HepG2 (cell line): ENCODE measurements around the gene ANKFY1. TPM values are rescaled to one million over a fixed set of nuclear protein-coding genes. Genes with fewer than 3 reads are reported as not detected.

Source experiments
- ATF1 ChIP-seq: IDR thresholded peaks from 2 replicates; pipeline ENCODE4 v1.6.1; 2016; ENCODE audit warnings: mild to moderate bottlenecking, control low read depth
- CCAR2 ChIP-seq: fragments of 200-400 bp; formaldehyde crosslinking; optimal IDR thresholded peaks from 2 replicates; pipeline ENCODE3; 2018; ENCODE audit warnings: low read depth, mild to moderate bottlenecking, low read length, moderate library complexity
- FIP1L1 ChIP-seq: fragments of 200-400 bp; formaldehyde crosslinking; IDR thresholded peaks from 2 replicates; pipeline ENCODE4 v1.6.1; 2018; ENCODE audit warnings: low read depth, mild to moderate bottlenecking, low read length, moderate library complexity, borderline replicate concordance; ENCODE audit not compliant: insufficient read depth
- JARID2 ChIP-seq: sonication (generic); formaldehyde crosslinking; IDR thresholded peaks from 2 replicates; pipeline ENCODE4 v1.8.1; 2023; ENCODE audit warnings: missing genetic modification reagents, inconsistent platforms; ENCODE audit not compliant: insufficient replicate concordance
- KAT8 ChIP-seq: IDR thresholded peaks from 2 replicates; pipeline ENCODE4 v1.6.1; 2016; ENCODE audit warnings: missing genetic modification reagents, missing compliant biosample characterization
- MED8 ChIP-seq: sonication (generic); formaldehyde crosslinking; IDR thresholded peaks from 2 replicates; pipeline ENCODE4 v1.8.1; 2023; ENCODE audit warnings: mild to moderate bottlenecking, missing genetic modification reagents; ENCODE audit not compliant: insufficient replicate concordance
- NFYC ChIP-seq: IDR thresholded peaks from 2 replicates; pipeline ENCODE4 v1.6.1; 2016; ENCODE audit warnings: missing genetic modification reagents, missing compliant biosample characterization
- SOX6 ChIP-seq, 2 experiments: fragments of 450-650 bp in 1 of 2; sonication (generic) in 1 of 2; formaldehyde crosslinking in 1 of 2; IDR thresholded peaks; 2 replicates each; pipeline versions ENCODE4 v1.4.0 to v1.6.1; 2017 to 2020; ENCODE audit warnings: antibody characterized with exemption in 1 of 2, mild to moderate bottlenecking in 1 of 2, missing genetic modification reagents in 1 of 2
- ZNF543 ChIP-seq: sonication (generic); formaldehyde crosslinking; IDR thresholded peaks from 2 replicates; pipeline ENCODE4 v1.4.0; 2020; ENCODE audit warnings: mild to moderate bottlenecking, missing genetic modification reagents
- ZNF776 ChIP-seq: sonication (generic); formaldehyde crosslinking; IDR thresholded peaks from 2 replicates; pipeline ENCODE4 v1.4.0; 2020; ENCODE audit warnings: mild to moderate bottlenecking, missing genetic modification reagents
- polyA plus RNA-seq, 8 experiments: library from polyadenylated mRNA; depleted of rRNA in 3 of 8; stranded (reverse) in 7 of 8; unstranded in 1 of 8; fragments of >200 nt; fragmentation: Illumina TruSeq in 4 of 8; extraction: Trizol in 4 of 8; gene quantifications; 2 replicates each; pipeline versions ENCODE4 v1.2.1 to v1.2.3, GENCODE V29; 2011 to 2016; ENCODE audit warnings: low read depth in 4 of 8, missing spikeins in 1 of 8, mixed read lengths in 1 of 8; ENCODE audit not compliant: insufficient read depth in 1 of 8
- total RNA-seq, 5 experiments: library from RNA; depleted of rRNA; stranded (reverse); fragments of >200 nt; fragmentation: Illumina TruSeq; extraction: Trizol; gene quantifications; 2 replicates each; pipeline ENCODE4 v1.2.3, GENCODE V29; 2016; ENCODE audit warnings: low read depth in 1 of 5
- TF ChIP-seq, protein P1 (sequence below): sonication (generic); formaldehyde crosslinking; IDR thresholded peaks from 2 replicates; pipeline ENCODE4 v1.4.0; 2020; ENCODE audit warnings: mild to moderate bottlenecking, missing genetic modification reagents, borderline replicate concordance
- TF ChIP-seq, protein P2 (sequence below): fragments of 450-650 bp; IDR thresholded peaks from 2 replicates; pipeline ENCODE4 v1.6.1; 2016
- TF ChIP-seq, protein P3 (sequence below): sonication (generic); formaldehyde crosslinking; IDR thresholded peaks from 2 replicates; pipeline ENCODE4 v1.5.0; 2020; ENCODE audit warnings: mild to moderate bottlenecking, missing genetic modification reagents, borderline replicate concordance

ANKFY1 gene
- total and polyA plus RNA-seq, 2 of the 13 experiments (the other 11 are each of a cell fraction or from before 2014, with no cell fraction given) = 11.9 to 16.8 TPM

DNA sequence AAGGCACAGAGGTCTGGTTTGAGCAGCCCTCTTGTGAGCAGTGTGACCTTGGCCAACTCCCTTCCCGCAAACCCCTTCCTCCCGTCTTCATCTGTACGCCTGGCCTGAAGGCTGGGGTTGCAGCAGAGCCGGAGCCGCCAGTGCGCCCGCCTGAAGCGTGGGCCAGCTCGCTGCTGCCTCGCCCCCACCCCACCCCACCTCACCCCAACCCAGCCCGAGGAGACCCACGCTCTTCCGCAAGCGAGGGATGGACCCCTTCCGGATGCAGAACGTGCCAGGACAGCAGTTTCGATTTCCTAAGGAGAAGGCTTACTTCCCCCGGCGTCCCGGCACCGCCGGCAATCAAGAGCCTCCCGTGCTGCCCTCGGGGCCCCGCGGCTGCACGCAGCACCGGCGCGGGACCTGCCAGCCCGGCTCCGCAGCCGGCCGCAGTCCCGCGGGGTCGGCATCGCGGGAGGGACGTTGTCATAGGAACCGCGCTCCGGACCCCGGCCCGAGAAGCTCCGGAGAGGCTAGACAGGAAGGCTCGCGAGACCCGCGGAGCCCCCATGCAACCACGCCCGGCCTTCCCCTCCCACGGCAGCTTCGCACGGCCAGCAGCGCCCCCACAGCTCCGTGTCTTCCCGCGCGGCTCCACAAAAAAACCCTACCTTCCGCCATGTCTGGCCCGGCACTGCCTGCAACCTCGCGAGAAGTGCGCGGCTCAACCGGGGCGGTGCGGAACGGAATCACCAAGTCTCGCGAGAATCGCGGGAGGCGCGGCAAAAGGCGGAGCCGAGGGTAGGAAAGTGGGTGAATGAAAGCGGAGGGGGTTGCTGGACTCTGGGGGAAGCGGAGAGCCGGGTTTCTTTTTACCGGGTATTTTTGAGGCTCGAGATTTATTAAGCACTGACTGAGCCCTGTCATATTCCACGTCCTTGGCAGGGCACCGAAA, at the start of gene ANKFY1 (continued):
- TF ChIP-seq, protein P1, sequence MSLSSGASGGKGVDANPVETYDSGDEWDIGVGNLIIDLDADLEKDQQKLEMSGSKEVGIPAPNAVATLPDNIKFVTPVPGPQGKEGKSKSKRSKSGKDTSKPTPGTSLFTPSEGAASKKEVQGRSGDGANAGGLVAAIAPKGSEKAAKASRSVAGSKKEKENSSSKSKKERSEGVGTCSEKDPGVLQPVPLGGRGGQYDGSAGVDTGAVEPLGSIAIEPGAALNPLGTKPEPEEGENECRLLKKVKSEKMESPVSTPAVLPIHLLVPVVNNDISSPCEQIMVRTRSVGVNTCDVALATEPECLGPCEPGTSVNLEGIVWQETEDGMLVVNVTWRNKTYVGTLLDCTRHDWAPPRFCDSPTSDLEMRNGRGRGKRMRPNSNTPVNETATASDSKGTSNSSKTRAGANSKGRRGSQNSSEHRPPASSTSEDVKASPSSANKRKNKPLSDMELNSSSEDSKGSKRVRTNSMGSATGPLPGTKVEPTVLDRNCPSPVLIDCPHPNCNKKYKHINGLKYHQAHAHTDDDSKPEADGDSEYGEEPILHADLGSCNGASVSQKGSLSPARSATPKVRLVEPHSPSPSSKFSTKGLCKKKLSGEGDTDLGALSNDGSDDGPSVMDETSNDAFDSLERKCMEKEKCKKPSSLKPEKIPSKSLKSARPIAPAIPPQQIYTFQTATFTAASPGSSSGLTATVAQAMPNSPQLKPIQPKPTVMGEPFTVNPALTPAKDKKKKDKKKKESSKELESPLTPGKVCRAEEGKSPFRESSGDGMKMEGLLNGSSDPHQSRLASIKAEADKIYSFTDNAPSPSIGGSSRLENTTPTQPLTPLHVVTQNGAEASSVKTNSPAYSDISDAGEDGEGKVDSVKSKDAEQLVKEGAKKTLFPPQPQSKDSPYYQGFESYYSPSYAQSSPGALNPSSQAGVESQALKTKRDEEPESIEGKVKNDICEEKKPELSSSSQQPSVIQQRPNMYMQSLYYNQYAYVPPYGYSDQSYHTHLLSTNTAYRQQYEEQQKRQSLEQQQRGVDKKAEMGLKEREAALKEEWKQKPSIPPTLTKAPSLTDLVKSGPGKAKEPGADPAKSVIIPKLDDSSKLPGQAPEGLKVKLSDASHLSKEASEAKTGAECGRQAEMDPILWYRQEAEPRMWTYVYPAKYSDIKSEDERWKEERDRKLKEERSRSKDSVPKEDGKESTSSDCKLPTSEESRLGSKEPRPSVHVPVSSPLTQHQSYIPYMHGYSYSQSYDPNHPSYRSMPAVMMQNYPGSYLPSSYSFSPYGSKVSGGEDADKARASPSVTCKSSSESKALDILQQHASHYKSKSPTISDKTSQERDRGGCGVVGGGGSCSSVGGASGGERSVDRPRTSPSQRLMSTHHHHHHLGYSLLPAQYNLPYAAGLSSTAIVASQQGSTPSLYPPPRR (CRISPR knock-in tag) = peak; percentile 58; the same call in 1 of the 2 replicates
- TF ChIP-seq, protein P2, sequence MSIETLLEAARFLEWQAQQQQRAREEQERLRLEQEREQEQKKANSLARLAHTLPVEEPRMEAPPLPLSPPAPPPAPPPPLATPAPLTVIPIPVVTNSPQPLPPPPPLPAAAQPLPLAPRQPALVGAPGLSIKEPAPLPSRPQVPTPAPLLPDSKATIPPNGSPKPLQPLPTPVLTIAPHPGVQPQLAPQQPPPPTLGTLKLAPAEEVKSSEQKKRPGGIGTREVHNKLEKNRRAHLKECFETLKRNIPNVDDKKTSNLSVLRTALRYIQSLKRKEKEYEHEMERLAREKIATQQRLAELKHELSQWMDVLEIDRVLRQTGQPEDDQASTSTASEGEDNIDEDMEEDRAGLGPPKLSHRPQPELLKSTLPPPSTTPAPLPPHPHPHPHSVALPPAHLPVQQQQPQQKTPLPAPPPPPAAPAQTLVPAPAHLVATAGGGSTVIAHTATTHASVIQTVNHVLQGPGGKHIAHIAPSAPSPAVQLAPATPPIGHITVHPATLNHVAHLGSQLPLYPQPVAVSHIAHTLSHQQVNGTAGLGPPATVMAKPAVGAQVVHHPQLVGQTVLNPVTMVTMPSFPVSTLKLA = no peak
- TF ChIP-seq ZNF776 (CRISPR knock-in tag) (no peak), JARID2 (CRISPR knock-in tag) (no peak), MED8 (CRISPR knock-in tag) (no peak), ZNF543 (0 out of 2 replicates have a peak, but pooled peaks have one; percentile 44), ATF1 (CRISPR knock-in tag) (no peak), KAT8 (CRISPR knock-in tag) (peak; percentile 87), CCAR2 (no peak), FIP1L1 (no peak), NFYC (CRISPR knock-in tag) (peak; percentile 33), SOX6 (IDR thresholded peaks at IDR 0.05) (no peak), SOX6 (CRISPR knock-in tag; IDR thresholded peaks at IDR 0.05) (no peak)
- TF ChIP-seq, protein P3, sequence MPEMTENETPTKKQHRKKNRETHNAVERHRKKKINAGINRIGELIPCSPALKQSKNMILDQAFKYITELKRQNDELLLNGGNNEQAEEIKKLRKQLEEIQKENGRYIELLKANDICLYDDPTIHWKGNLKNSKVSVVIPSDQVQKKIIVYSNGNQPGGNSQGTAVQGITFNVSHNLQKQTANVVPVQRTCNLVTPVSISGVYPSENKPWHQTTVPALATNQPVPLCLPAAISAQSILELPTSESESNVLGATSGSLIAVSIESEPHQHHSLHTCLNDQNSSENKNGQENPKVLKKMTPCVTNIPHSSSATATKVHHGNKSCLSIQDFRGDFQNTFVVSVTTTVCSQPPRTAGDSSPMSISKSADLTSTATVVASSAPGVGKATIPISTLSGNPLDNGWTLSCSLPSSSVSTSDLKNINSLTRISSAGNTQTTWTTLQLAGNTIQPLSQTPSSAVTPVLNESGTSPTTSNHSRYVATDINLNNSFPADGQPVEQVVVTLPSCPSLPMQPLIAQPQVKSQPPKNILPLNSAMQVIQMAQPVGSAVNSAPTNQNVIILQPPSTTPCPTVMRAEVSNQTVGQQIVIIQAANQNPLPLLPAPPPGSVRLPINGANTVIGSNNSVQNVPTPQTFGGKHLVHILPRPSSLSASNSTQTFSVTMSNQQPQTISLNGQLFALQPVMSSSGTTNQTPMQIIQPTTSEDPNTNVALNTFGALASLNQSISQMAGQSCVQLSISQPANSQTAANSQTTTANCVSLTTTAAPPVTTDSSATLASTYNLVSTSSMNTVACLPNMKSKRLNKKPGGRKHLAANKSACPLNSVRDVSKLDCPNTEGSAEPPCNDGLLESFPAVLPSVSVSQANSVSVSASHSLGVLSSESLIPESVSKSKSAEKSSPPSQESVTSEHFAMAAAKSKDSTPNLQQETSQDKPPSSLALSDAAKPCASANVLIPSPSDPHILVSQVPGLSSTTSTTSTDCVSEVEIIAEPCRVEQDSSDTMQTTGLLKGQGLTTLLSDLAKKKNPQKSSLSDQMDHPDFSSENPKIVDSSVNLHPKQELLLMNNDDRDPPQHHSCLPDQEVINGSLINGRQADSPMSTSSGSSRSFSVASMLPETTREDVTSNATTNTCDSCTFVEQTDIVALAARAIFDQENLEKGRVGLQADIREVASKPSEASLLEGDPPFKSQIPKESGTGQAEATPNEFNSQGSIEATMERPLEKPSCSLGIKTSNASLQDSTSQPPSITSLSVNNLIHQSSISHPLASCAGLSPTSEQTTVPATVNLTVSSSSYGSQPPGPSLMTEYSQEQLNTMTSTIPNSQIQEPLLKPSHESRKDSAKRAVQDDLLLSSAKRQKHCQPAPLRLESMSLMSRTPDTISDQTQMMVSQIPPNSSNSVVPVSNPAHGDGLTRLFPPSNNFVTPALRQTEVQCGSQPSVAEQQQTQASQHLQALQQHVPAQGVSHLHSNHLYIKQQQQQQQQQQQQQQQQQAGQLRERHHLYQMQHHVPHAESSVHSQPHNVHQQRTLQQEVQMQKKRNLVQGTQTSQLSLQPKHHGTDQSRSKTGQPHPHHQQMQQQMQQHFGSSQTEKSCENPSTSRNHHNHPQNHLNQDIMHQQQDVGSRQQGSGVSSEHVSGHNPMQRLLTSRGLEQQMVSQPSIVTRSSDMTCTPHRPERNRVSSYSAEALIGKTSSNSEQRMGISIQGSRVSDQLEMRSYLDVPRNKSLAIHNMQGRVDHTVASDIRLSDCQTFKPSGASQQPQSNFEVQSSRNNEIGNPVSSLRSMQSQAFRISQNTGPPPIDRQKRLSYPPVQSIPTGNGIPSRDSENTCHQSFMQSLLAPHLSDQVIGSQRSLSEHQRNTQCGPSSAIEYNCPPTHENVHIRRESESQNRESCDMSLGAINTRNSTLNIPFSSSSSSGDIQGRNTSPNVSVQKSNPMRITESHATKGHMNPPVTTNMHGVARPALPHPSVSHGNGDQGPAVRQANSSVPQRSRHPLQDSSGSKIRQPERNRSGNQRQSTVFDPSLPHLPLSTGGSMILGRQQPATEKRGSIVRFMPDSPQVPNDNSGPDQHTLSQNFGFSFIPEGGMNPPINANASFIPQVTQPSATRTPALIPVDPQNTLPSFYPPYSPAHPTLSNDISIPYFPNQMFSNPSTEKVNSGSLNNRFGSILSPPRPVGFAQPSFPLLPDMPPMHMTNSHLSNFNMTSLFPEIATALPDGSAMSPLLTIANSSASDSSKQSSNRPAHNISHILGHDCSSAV (CRISPR knock-in tag) = no peak
